Spleen (tissue), 11 donors: Measurements from ENCODE around the gene ZMIZ1. TPM values are rescaled to one million over a fixed set of nuclear protein-coding genes. Genes with fewer than 3 reads are reported as not detected.

Source experiments
- DNase-seq: peaks from one replicate; pipeline ENCODE4 v3.0.0-alpha.2; 2020
- H3K27ac ChIP-seq, 8 donors: fragments of 200-600 bp; sonication (generic) in 7 of 8; 1 replicate in 4 of 8; 2 replicates in 4 of 8; pipeline versions ENCODE4 v1.5.0 to v1.8.0; 2016 to 2021; ENCODE audit warnings: inconsistent platforms in 4 of 8, mild to moderate bottlenecking in 4 of 8, moderate library complexity in 1 of 8
- H3K27me3 ChIP-seq, 7 donors: fragments of 200-600 bp; sonication (generic) in 6 of 7; replicated peaks in 1 of 7; 1 replicate in 4 of 7; 2 replicates in 3 of 7; pipeline versions ENCODE4 v1.5.0 to v1.8.0; 2016 to 2021; ENCODE audit warnings: inconsistent platforms in 3 of 7, mild to moderate bottlenecking in 1 of 7
- H3K36me3 ChIP-seq, 6 donors: fragments of 200-600 bp; sonication (generic) in 5 of 6; 1 replicate in 4 of 6; 2 replicates in 2 of 6; pipeline versions ENCODE4 v1.5.0 to v1.8.0; 2016 to 2021; ENCODE audit warnings: inconsistent platforms in 2 of 6
- H3K4me1 ChIP-seq, 6 donors: fragments of 200-600 bp; sonication (generic) in 5 of 6; 1 replicate in 3 of 6; 2 replicates in 3 of 6; pipeline versions ENCODE4 v1.5.0 to v1.8.0; 2016 to 2021; ENCODE audit warnings: inconsistent platforms in 3 of 6
- H3K4me3 ChIP-seq, 8 donors: fragments of 200-600 bp; sonication (generic) in 7 of 8; 1 replicate in 4 of 8; 2 replicates in 4 of 8; pipeline versions ENCODE4 v1.5.0 to v1.8.0; 2016 to 2021; ENCODE audit warnings: inconsistent platforms in 4 of 8, mild to moderate bottlenecking in 4 of 8, moderate library complexity in 2 of 8
- H3K9me3 ChIP-seq, 8 donors: fragments of 200-600 bp; sonication (generic) in 7 of 8; 1 replicate in 4 of 8; 2 replicates in 4 of 8; pipeline versions ENCODE4 v1.5.0 to v1.8.0; 2016 to 2021; ENCODE audit warnings: inconsistent platforms in 4 of 8
- CTCF ChIP-seq, 11 experiments: fragments of 200-600 bp in 7 of 11; fragments of 450-650 bp in 4 of 11; sonication (generic) in 4 of 11; IDR thresholded peaks in 8 of 11; conservative IDR thresholded peaks in 3 of 11; 1 replicate in 7 of 11; 2 replicates in 4 of 11; pipeline versions ENCODE4 v1.4.0 to v1.8.0; 2016 to 2021; ENCODE audit warnings: antibody characterized with exemption in 11 of 11, inconsistent platforms in 4 of 11, mild to moderate bottlenecking in 1 of 11
- POLR2A ChIP-seq, 3 donors: fragments of 450-650 bp; IDR thresholded peaks; one replicate each; pipeline ENCODE4 v1.5.1; 2017; ENCODE audit warnings: antibody characterized with exemption in 3 of 3, mild to moderate bottlenecking in 1 of 3
- POLR2AphosphoS5 ChIP-seq, 3 donors: sonication (generic); formaldehyde crosslinking; IDR thresholded peaks; one replicate each; pipeline ENCODE4 v1.5.1; 2017; ENCODE audit warnings: antibody characterized with exemption in 3 of 3
- whole genome bisulfite sequencing, 5 donors: extraction: QIAGEN DNeasy Blood & Tissue Kit in 3 of 5; methylation state at CpG; one replicate each; pipeline versions ENCODE4 v1.1.5 to v1.1.7; 2013 to 2018; 5-methylcytosine and 5-hydroxymethylcytosine counted together
- intact Hi-C: fragments of 100-400 bp; cut with DNase I; formaldehyde crosslinking; loops from one replicate; pipeline ENCODE4 v1.15.0; 2023; ENCODE audit warnings: low total_unique reads
- polyA plus RNA-seq, 3 donors: library from polyadenylated mRNA; stranded (reverse); fragments of 200-250 nt; gene quantifications; one replicate each; pipeline ENCODE4 v1.2.1, GENCODE V29; 2013
- total RNA-seq, 7 donors: library from RNA; depleted of rRNA in 3 of 7; stranded (reverse); fragments of >200 nt in 3 of 7; fragmentation: NEBNext Ultra II Directional in 4 of 7; extraction: Animal tissue kit (Norgen Biotek cat#: 25700) in 4 of 7; gene quantifications; one replicate each; pipeline versions ENCODE4 v1.1.0 to v1.2.1, GENCODE V29; 2016 to 2021
- donor health status: healthy with polysubstance abuse.
- donor health status: DM: no; HTN: no; CAD: no; lungs with moderate emphysema.
- donor health status: DM: no; HTN: no; CAD: no.
- donor health status: Bipolar disorder and iron deficiency.
- donor health status: healthy.
- donor health status: DM: no; HTN: no; CAD: no.
- donor health status: DM: yes; HTN: yes; CAD: no.

Gene ZMIZ1
- total and polyA plus RNA-seq, 10 donors: 10.7 to 210 (median 125) TPM

- Histone ChIP-seq H3K27me3 (no peaks in the 10 kb centered on the region), H3K36me3 (peaks cover 0 to 41% (median 0%) of the 10 kb centered on the region in 6 donors), H3K4me3 (no peak overlapping the region), H3K27ac (peak overlapping the region in 3 of 8 donors; percentile 86 to 93 (median 93)), H3K4me1 (peaks cover 74 to 100% (median 97%) of the 10 kb centered on the region in 6 donors), H3K9me3 (no peaks in the 10 kb centered on the region)
- intact Hi-C loops: no loop called here
- WGBS, 5 donors: 89 to 96% (median 95%) methylated on average over 6 of the region's 6 CpGs
- DNase-seq: no peak
- no peak for TF ChIP-seq POLR2AphosphoS5 (IDR thresholded peaks at IDR 0.05)
- TF ChIP-seq CTCF (IDR thresholded peaks at IDR 0.05 in 8 of 11, conservative IDR thresholded peaks at IDR 0.05 in 3 of 11): no peak
- TF ChIP-seq POLR2A (IDR thresholded peaks at IDR 0.05): no peak
Measured at GRCh38 chr10:79269443-79269842, 200.7 kb downstream of the ZMIZ1 start.

- peak overlapping the region in 5 of 8 donors; percentile 17 to 93 (median 64) for H3K27ac ChIP-seq
- H3K27me3 ChIP-seq: no peaks in the 10 kb centered on the region
- H3K4me3 ChIP-seq: no peak overlapping the region
- H3K36me3 ChIP-seq: peaks cover 0 to 42% (median 0%) of the 10 kb centered on the region in 6 donors
- no peak for DNase-seq
- 59 to 80% (median 67%) methylated on average over 7 of the region's 7 CpGs for WGBS, 5 donors
- intact Hi-C loops: no loop called here
- no peaks in the 10 kb centered on the region for H3K9me3 ChIP-seq
- peaks cover 80 to 100% (median 97%) of the 10 kb centered on the region in 6 donors for H3K4me1 ChIP-seq
- TF ChIP-seq POLR2AphosphoS5 (IDR thresholded peaks at IDR 0.05): no peak
- no peak for TF ChIP-seq CTCF (IDR thresholded peaks at IDR 0.05 in 8 of 11, conservative IDR thresholded peaks at IDR 0.05 in 3 of 11)
- TF ChIP-seq POLR2A (IDR thresholded peaks at IDR 0.05): no peak
Measured at GRCh38 chr10:79269969-79270368, 201.2 kb downstream of the ZMIZ1 start.

- TF ChIP-seq POLR2AphosphoS5 (IDR thresholded peaks at IDR 0.05) (peak in 2 of 3 donors; percentile 27 to 52), POLR2A (IDR thresholded peaks at IDR 0.05) (no peak), CTCF (IDR thresholded peaks at IDR 0.05 in 8 of 11, conservative IDR thresholded peaks at IDR 0.05 in 3 of 11) (peak in 2 of 11 experiments; percentile 19 to 24)
- Histone ChIP-seq H3K27ac (peak overlapping the region in 5 of 8 donors; percentile 17 to 93 (median 64)), H3K27me3 (no peaks in the 10 kb centered on the region), H3K36me3 (peaks cover 0 to 49% (median 0%) of the 10 kb centered on the region in 6 donors), H3K9me3 (no peaks in the 10 kb centered on the region), H3K4me3 (peak overlapping the region in 1 of 8 donors; percentile 0), H3K4me1 (peaks cover 81 to 100% (median 97%) of the 10 kb centered on the region in 6 donors)
- no peak for DNase-seq
- WGBS, 5 donors: 48 to 71% (median 62%) methylated on average over 13 to 16 of the region's 16 CpGs
- intact Hi-C loops: no loop called here
Measured at GRCh38 chr10:79270466-79271246, 201.9 kb downstream of the ZMIZ1 start.

GRCh38 chr10:79272353-79272752, 203.6 kb downstream of the ZMIZ1 start:
- WGBS, 5 donors: 84 to 95% (median 88%) methylated on average over 13 of the region's 13 CpGs
- Histone ChIP-seq H3K9me3 (no peaks in the 10 kb centered on the region), H3K36me3 (peaks cover 0 to 66% (median 8%) of the 10 kb centered on the region in 6 donors), H3K27ac (peak overlapping the region in 3 of 8 donors; percentile 21 to 76 (median 71)), H3K4me3 (no peak overlapping the region), H3K4me1 (peaks cover 64 to 98% (median 86%) of the 10 kb centered on the region in 6 donors), H3K27me3 (no peaks in the 10 kb centered on the region)
- TF ChIP-seq POLR2AphosphoS5 (IDR thresholded peaks at IDR 0.05): peak in 1 of 3 donors; percentile 35
- TF ChIP-seq CTCF (IDR thresholded peaks at IDR 0.05 in 8 of 11, conservative IDR thresholded peaks at IDR 0.05 in 3 of 11): no peak
- no peak for DNase-seq
- intact Hi-C loops: no loop called here
